Naive thymus-derived CD4-positive, alpha-beta T cell (primary cell): ENCODE measurements around the gene TMEM86B. TPM values are rescaled to one million over a fixed set of nuclear protein-coding genes. Genes with fewer than 3 reads are reported as not detected.

Source experiments
- ATAC-seq: fragments of 150-1000 bp; cut with Tn5 transposase; 2 replicates; pipeline ENCODE4 v1.10.0; 2021; ENCODE audit warnings: mild to moderate bottlenecking, moderate library complexity
- CTCF ChIA-PET: fragments of 350-600 bp; sonication (Branson Sonifier 250); formaldehyde crosslinking; loops from one replicate; lab custom pipeline; 2021; ENCODE audit warnings: antibody characterized with exemption; lab: Charles Lee
- POLR2A ChIA-PET: fragments of 350-600 bp; sonication (Branson Sonifier 250); formaldehyde crosslinking; loops from one replicate; lab custom pipeline; 2021; ENCODE audit warnings: antibody characterized with exemption, inconsistent platforms; lab: Charles Lee
- DNase-seq, 9 donors: peaks; one replicate each; pipeline versions ENCODE4 v3.0.0 to v3.0.0-alpha.2; 2020 to 2022; ENCODE audit warnings: mixed read lengths in 1 of 9
- H3K27ac ChIP-seq: one replicate; pipeline ENCODE4 v1.7.0; 2013; ENCODE audit warnings: mild to moderate bottlenecking, low read depth, low read length, moderate library complexity
- H3K27me3 ChIP-seq, 2 donors: one replicate each; pipeline ENCODE4 v1.7.0; 2013; ENCODE audit warnings: low read length in 2 of 2, mild to moderate bottlenecking in 2 of 2, moderate library complexity in 2 of 2; ENCODE audit not compliant: control insufficient read depth in 2 of 2, insufficient read depth in 2 of 2
- H3K36me3 ChIP-seq, 3 experiments: 1 replicate in 2 of 3; 2 replicates in 1 of 3; pipeline ENCODE4 v1.7.0; 2013; ENCODE audit warnings: low read length in 3 of 3, mild to moderate bottlenecking in 3 of 3, moderate library complexity in 1 of 3; ENCODE audit not compliant: insufficient read depth in 3 of 3, control insufficient read depth in 2 of 3
- H3K4me1 ChIP-seq, 2 donors: one replicate each; pipeline ENCODE4 v1.7.0; 2013; ENCODE audit warnings: low read length in 2 of 2, mild to moderate bottlenecking in 2 of 2, moderate library complexity in 1 of 2; ENCODE audit not compliant: control insufficient read depth in 2 of 2, insufficient read depth in 2 of 2
- H3K4me3 ChIP-seq: 2 replicates; pipeline ENCODE4 v1.7.0; 2013; ENCODE audit warnings: mild to moderate bottlenecking, low read length
- H3K9me3 ChIP-seq, 3 experiments: 1 replicate in 2 of 3; 2 replicates in 1 of 3; pipeline ENCODE4 v1.7.0; 2013; ENCODE audit warnings: low read length in 3 of 3; ENCODE audit not compliant: control insufficient read depth in 2 of 3
- H3K27ac Mint-ChIP-seq, 9 donors: one replicate each; pipeline ENCODE4 v1.8.0; 2020 to 2022; ENCODE audit warnings: mixed read lengths in 9 of 9, mild to moderate bottlenecking in 8 of 9, moderate library complexity in 5 of 9, inconsistent platforms in 2 of 9
- H3K27me3 Mint-ChIP-seq, 5 donors: one replicate each; pipeline ENCODE4 v1.8.0; 2021 to 2022; ENCODE audit warnings: mixed read lengths in 5 of 5, mild to moderate bottlenecking in 1 of 5
- H3K36me3 Mint-ChIP-seq, 5 donors: one replicate each; pipeline ENCODE4 v1.8.0; 2020 to 2022; ENCODE audit warnings: mixed read lengths in 5 of 5, mild to moderate bottlenecking in 3 of 5, inconsistent platforms in 1 of 5
- H3K4me1 Mint-ChIP-seq, 7 donors: one replicate each; pipeline ENCODE4 v1.8.0; 2020 to 2022; ENCODE audit warnings: mixed read lengths in 7 of 7, mild to moderate bottlenecking in 3 of 7, inconsistent platforms in 1 of 7
- H3K4me3 Mint-ChIP-seq, 10 donors: one replicate each; pipeline ENCODE4 v1.8.0; 2020 to 2022; ENCODE audit warnings: mild to moderate bottlenecking in 10 of 10, mixed read lengths in 10 of 10, moderate library complexity in 6 of 10, inconsistent platforms in 2 of 10
- H3K9me3 Mint-ChIP-seq, 11 donors: one replicate each; pipeline ENCODE4 v1.8.0; 2020 to 2022; ENCODE audit warnings: mixed read lengths in 11 of 11, mild to moderate bottlenecking in 4 of 11, inconsistent platforms in 1 of 11, moderate library complexity in 1 of 11
- intact Hi-C, 2 donors: fragments of 100-400 bp; cut with micrococcal nuclease; formaldehyde crosslinking; loops; one replicate each; pipeline ENCODE4 v1.15.1; 2023
- polyA plus RNA-seq, 2 donors: library from polyadenylated mRNA; unstranded; fragments of 300-500 nt; fragmentation: Illumina TruSeq; gene quantifications; one replicate each; pipeline ENCODE4 v1.2.3, GENCODE V29; 2021
- total RNA-seq, 6 experiments: library from RNA in 5 of 6; stranded (reverse) in 5 of 6; gene quantifications; 1 replicate in 5 of 6; 2 replicates in 1 of 6; pipeline ENCODE4 v1.2.3 and lab custom pipeline; 2021 to 2026

The TMEM86B gene
- total and polyA plus RNA-seq, 7 experiments from 2014 or later, result 1.2 to 24.1 (median 10.5) TPM

DNA sequence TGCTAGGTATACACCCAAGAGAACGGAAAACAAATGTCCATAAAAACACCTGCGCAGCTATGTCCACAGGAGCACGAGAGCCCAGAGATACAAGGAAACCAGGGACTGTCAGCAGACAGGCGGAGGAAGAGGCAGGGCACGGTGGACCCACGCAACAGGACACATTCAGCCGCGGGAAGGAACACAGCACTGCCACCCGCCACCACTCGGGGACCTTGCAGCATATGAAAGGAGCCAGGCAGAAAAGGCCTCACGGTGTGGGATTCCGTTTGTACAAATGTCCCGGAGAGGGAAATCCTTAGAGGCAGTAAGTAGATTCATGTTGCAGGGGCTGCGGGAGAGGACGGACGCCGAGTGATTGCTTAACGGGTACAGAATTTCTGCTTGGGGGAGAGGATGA is 43.6 kb upstream of the TMEM86B start:
- peaks cover 0 to 10% (median 5%) of the 10 kb centered on the region in 7 donors for H3K4me1 Mint-ChIP-seq
- ChIA-PET CTCF (no interaction called here), POLR2A (no interaction called here)
- H3K4me1 ChIP-seq, result peaks cover 0 to 15% of the 10 kb centered on the region in 2 donors
- H3K27ac ChIP-seq, result no peak overlapping the region
- peaks cover 0 to 47% (median 0%) of the 10 kb centered on the region in 3 experiments for H3K36me3 ChIP-seq
- peaks cover 0 to 1% (median 0%) of the 10 kb centered on the region in 11 donors for H3K9me3 Mint-ChIP-seq
- no peaks in the 10 kb centered on the region for H3K9me3 ChIP-seq
- no peak overlapping the region for H3K4me3 ChIP-seq
- no peak overlapping the region for H3K27ac Mint-ChIP-seq
- no peaks in the 10 kb centered on the region for H3K27me3 Mint-ChIP-seq
- ATAC-seq, result no peak
- no peak overlapping the region for H3K4me3 Mint-ChIP-seq
- no peaks in the 10 kb centered on the region for H3K27me3 ChIP-seq
- no peak for DNase-seq
- intact Hi-C loops, result no loop called here
- H3K36me3 Mint-ChIP-seq, result peaks cover 5 to 52% (median 21%) of the 10 kb centered on the region in 5 donors

DNA sequence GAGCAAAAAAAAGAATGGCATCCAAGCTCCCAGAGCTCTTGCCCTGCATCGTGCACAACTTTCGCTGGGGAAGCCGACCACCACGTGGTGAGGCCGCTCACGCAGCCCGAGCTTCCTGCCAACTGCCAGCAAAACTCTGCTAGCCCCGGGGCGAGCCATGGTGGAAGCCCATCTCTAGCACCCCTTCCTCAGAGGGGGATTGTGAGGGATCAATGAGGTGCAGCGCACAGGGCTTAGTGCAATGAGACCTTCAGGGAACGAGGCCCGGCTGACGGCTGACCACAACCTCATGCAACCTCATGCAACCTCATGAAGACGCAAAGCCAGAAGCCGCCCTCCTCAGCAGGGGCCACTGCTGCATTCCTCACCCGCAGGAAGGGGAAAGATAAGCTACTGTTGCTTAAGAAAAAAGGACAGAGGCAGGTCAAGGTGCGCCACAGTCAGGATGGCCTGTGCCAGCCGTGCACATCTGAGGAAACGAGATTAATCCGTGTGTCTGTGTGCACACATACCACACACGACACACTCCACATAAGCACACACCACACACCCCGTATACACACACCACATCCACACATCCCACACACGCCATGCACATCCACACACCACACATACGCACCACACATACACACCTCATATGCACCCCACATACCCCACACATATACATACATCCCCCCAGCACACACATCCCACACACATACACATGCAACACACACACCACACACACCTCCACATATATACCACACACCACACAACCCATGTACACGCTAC is 41.8 kb upstream of the TMEM86B start:
- no peaks in the 10 kb centered on the region for H3K27me3 Mint-ChIP-seq
- CTCF ChIA-PET, result no interaction called here
- peaks cover 0 to 10% (median 7%) of the 10 kb centered on the region in 7 donors for H3K4me1 Mint-ChIP-seq
- Histone ChIP-seq H3K36me3 (peaks cover 0 to 35% (median 0%) of the 10 kb centered on the region in 3 experiments), H3K4me3 (no peak overlapping the region), H3K27me3 (no peaks in the 10 kb centered on the region), H3K27ac (no peak overlapping the region), H3K9me3 (no peaks in the 10 kb centered on the region), H3K4me1 (no peaks in the 10 kb centered on the region)
- ATAC-seq (peak; percentile 16), DNase-seq (no peak)
- POLR2A ChIA-PET, result interaction anchor here (1.3 kb wide), 1 partner anchor 13 kb away, joined by 3 read pairs; no protein-coding TSS in a partner anchor
- intact Hi-C loops, result no loop called here
- no peak overlapping the region for H3K4me3 Mint-ChIP-seq
- H3K9me3 Mint-ChIP-seq, result peaks cover 0 to 8% (median 0%) of the 10 kb centered on the region in 11 donors
- peaks cover 5 to 48% (median 29%) of the 10 kb centered on the region in 5 donors for H3K36me3 Mint-ChIP-seq
- no peak overlapping the region for H3K27ac Mint-ChIP-seq

- Mint-ChIP-seq H3K4me1 (peaks cover 0 to 10% (median 7%) of the 10 kb centered on the region in 7 donors), H3K27ac (no peak overlapping the region), H3K36me3 (peaks cover 5 to 44% (median 29%) of the 10 kb centered on the region in 5 donors), H3K4me3 (no peak overlapping the region), H3K27me3 (no peaks in the 10 kb centered on the region), H3K9me3 (peaks cover 0 to 8% (median 0%) of the 10 kb centered on the region in 11 donors)
- ATAC-seq, result no peak
- H3K27ac ChIP-seq, result no peak overlapping the region
- H3K4me1 ChIP-seq, result no peaks in the 10 kb centered on the region
- CTCF ChIA-PET, result no interaction called here
- no peak for DNase-seq
- H3K36me3 ChIP-seq, result peaks cover 0 to 30% (median 0%) of the 10 kb centered on the region in 3 experiments
- no peak overlapping the region for H3K4me3 ChIP-seq
- no peaks in the 10 kb centered on the region for H3K27me3 ChIP-seq
- POLR2A ChIA-PET, result interaction anchor here (0.6 to 1.3 kb wide), 2 partner anchors 11 to 12 kb away, joined by 3 read pairs; partner anchors contain the start of gene HSPBP1
- intact Hi-C loops, result no loop called here
- no peaks in the 10 kb centered on the region for H3K9me3 ChIP-seq
Measured at GRCh38 chr19:55269299-55269698, 40.7 kb upstream of the TMEM86B start.

DNA sequence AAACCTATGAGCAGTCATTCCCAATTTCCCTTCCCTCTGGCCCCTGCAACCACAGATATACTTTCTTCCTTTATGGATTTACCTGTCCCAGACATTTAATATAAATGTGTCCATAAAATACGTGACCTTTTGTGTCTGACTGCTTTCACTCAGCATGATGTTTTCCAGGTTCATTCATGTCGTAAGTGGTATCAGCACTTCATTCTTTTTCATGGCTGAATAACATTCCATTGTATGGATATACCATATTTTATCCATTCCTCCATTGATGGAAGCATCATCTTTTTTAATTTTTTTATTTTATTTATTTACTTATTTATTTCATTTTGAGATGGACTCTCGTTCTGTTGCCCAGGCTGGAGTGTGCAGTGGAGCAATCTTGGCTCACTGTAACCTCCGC is 38.3 kb upstream of the TMEM86B start:
- ATAC-seq (no peak), DNase-seq (no peak)
- ChIA-PET POLR2A (interaction anchor here (0.7 to 0.8 kb wide), 2 partner anchors 12 to 13 kb away, joined by 3 read pairs; no protein-coding TSS in a partner anchor), CTCF (no interaction called here)
- Mint-ChIP-seq H3K36me3 (peaks cover 0 to 39% (median 17%) of the 10 kb centered on the region in 5 donors), H3K4me1 (peaks cover 0 to 10% (median 7%) of the 10 kb centered on the region in 7 donors), H3K27ac (peak overlapping the region in 1 of 9 donors; percentile 6), H3K27me3 (no peaks in the 10 kb centered on the region), H3K4me3 (no peak overlapping the region), H3K9me3 (peaks cover 0 to 8% (median 0%) of the 10 kb centered on the region in 11 donors)
- H3K36me3 ChIP-seq, result peaks cover 0 to 10% (median 0%) of the 10 kb centered on the region in 3 experiments
- H3K4me1 ChIP-seq, result no peaks in the 10 kb centered on the region
- no peaks in the 10 kb centered on the region for H3K9me3 ChIP-seq
- no peak overlapping the region for H3K4me3 ChIP-seq
- H3K27ac ChIP-seq, result no peak overlapping the region
- H3K27me3 ChIP-seq, result no peaks in the 10 kb centered on the region
- intact Hi-C loops, result no loop called here

- Mint-ChIP-seq H3K27ac (peak overlapping the region in 2 of 9 donors; percentile 6 to 84), H3K9me3 (peaks cover 0 to 8% (median 0%) of the 10 kb centered on the region in 11 donors), H3K36me3 (peaks cover 0 to 39% (median 17%) of the 10 kb centered on the region in 5 donors), H3K27me3 (no peaks in the 10 kb centered on the region), H3K4me3 (no peak overlapping the region), H3K4me1 (peaks cover 0 to 10% (median 7%) of the 10 kb centered on the region in 7 donors)
- intact Hi-C loops, result no loop called here
- Histone ChIP-seq H3K4me3 (no peak overlapping the region), H3K27me3 (no peaks in the 10 kb centered on the region), H3K4me1 (no peaks in the 10 kb centered on the region), H3K36me3 (peaks cover 0 to 5% (median 0%) of the 10 kb centered on the region in 3 experiments), H3K9me3 (no peaks in the 10 kb centered on the region), H3K27ac (no peak overlapping the region)
- ATAC-seq (no peak), DNase-seq (no peak)
- CTCF ChIA-PET, result no interaction called here
- POLR2A ChIA-PET, result no interaction called here
Measured at GRCh38 chr19:55266404-55266803, 37.8 kb upstream of the TMEM86B start.

GRCh38 chr19:55265723-55266386 is 37.3 kb upstream of the TMEM86B start:
- POLR2A ChIA-PET, result interaction anchor here (0.8 kb wide), 1 partner anchor 188 kb away, joined by 5 read pairs; no protein-coding TSS in a partner anchor
- CTCF ChIA-PET, result no interaction called here

More at GRCh38 chr19:55265723-55266386, 37.3 kb upstream of the TMEM86B start:
- H3K4me3 Mint-ChIP-seq, result no peak overlapping the region
- H3K27me3 Mint-ChIP-seq, result no peaks in the 10 kb centered on the region
- Histone ChIP-seq H3K9me3 (no peaks in the 10 kb centered on the region), H3K36me3 (peaks cover 0 to 4% (median 0%) of the 10 kb centered on the region in 3 experiments), H3K4me3 (no peak overlapping the region), H3K27me3 (no peaks in the 10 kb centered on the region), H3K4me1 (no peaks in the 10 kb centered on the region), H3K27ac (no peak overlapping the region)
- peaks cover 0 to 38% (median 17%) of the 10 kb centered on the region in 5 donors for H3K36me3 Mint-ChIP-seq
- no peak for ATAC-seq
- peak overlapping the region in 1 of 9 donors; percentile 84 for H3K27ac Mint-ChIP-seq
- peaks cover 0 to 10% (median 7%) of the 10 kb centered on the region in 7 donors for H3K4me1 Mint-ChIP-seq
- H3K9me3 Mint-ChIP-seq, result peaks cover 0 to 8% (median 0%) of the 10 kb centered on the region in 11 donors
- DNase-seq, result no peak
- intact Hi-C loops, result no loop called here
